DMS153 treated with DMSO at 0.1 percent for 48 hours (cell line): Measurements from ENCODE around the gene MCFD2.

Source experiments
- DNase-seq: peaks from one replicate; lab custom pipeline; 2025; ENCODE audit not compliant: unreplicated experiment; lab: John Stamatoyannopoulos, UW

Gene MCFD2

GRCh38 chr2:46915281-46915810, at the start of gene MCFD2:
MCFD2 (minus strand) TSS chr2:46915806; CDS start chr2:46909171, 6,635 bp downstream.
- no peak for DNase-seq

GRCh38 chr2:46964835-46965560, 49.4 kb upstream of the MCFD2 start:
- DNase-seq, result no peak

- no peak for DNase-seq
Measured at GRCh38 chr2:46963941-46964673, 48.5 kb upstream of the MCFD2 start.

- DNase-seq, result no peak
Measured at GRCh38 chr2:46963210-46963609, 47.6 kb upstream of the MCFD2 start.

GRCh38 chr2:46962751-46963150, 47.1 kb upstream of the MCFD2 start:
- no peak for DNase-seq

GRCh38 chr2:46960618-46961017, 45.0 kb upstream of the MCFD2 start:
- no peak for DNase-seq

GRCh38 chr2:46958431-46959017, 42.9 kb upstream of the MCFD2 start:
- DNase-seq, result no peak

GRCh38 chr2:46956981-46957531, 41.5 kb upstream of the MCFD2 start:
- DNase-seq, result no peak

GRCh38 chr2:46955764-46956163, 40.2 kb upstream of the MCFD2 start:
- no peak for DNase-seq

- DNase-seq, result no peak
Measured at GRCh38 chr2:46954951-46955571, 39.5 kb upstream of the MCFD2 start.

GRCh38 chr2:46952171-46952570, 36.6 kb upstream of the MCFD2 start:
- DNase-seq, result no peak

- no peak for DNase-seq
Measured at GRCh38 chr2:46951290-46952064, 35.9 kb upstream of the MCFD2 start.

- DNase-seq, result no peak
Measured at GRCh38 chr2:46950314-46950713, 34.7 kb upstream of the MCFD2 start.

GRCh38 chr2:46947841-46948240, 32.2 kb upstream of the MCFD2 start:
- no peak for DNase-seq

- no peak for DNase-seq
Measured at GRCh38 chr2:46945671-46946070, 30.1 kb upstream of the MCFD2 start.

GRCh38 chr2:46943881-46944798, 28.5 kb upstream of the MCFD2 start:
- DNase-seq, result no peak

GRCh38 chr2:46942891-46943626, 27.5 kb upstream of the MCFD2 start:
- DNase-seq, result no peak

GRCh38 chr2:46942143-46942526, 26.5 kb upstream of the MCFD2 start:
- DNase-seq, result no peak
